ENCODE measurements around the gene MAN2B2.

DNA sequence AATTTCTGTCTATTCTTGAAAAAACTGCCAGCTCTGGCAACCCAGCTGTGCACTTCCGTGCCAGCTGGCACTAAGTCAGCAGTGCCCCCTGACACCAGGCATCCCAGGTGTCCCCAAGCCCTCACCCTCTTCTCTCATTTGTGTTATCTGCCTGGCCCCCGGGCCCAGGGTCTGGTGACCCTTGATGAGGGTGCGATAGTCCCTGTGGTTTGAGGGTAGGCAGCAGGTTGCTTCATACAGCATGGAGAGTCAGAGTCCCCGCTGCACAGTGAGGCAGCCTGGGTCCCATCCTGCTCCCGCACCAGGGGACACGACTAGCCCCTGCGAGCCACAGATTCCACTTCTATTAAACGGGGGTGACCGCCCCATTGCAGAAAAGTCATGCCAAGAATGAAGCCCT lies 1.9 kb downstream of the MAN2B2 start:
- no peak for TF ChIP-seq EZH2 (IDR thresholded peaks at IDR 0.05; ENCODE audit: low read length)
- TF ChIP-seq, protein P1, sequence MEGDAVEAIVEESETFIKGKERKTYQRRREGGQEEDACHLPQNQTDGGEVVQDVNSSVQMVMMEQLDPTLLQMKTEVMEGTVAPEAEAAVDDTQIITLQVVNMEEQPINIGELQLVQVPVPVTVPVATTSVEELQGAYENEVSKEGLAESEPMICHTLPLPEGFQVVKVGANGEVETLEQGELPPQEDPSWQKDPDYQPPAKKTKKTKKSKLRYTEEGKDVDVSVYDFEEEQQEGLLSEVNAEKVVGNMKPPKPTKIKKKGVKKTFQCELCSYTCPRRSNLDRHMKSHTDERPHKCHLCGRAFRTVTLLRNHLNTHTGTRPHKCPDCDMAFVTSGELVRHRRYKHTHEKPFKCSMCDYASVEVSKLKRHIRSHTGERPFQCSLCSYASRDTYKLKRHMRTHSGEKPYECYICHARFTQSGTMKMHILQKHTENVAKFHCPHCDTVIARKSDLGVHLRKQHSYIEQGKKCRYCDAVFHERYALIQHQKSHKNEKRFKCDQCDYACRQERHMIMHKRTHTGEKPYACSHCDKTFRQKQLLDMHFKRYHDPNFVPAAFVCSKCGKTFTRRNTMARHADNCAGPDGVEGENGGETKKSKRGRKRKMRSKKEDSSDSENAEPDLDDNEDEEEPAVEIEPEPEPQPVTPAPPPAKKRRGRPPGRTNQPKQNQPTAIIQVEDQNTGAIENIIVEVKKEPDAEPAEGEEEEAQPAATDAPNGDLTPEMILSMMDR (optimal IDR thresholded peaks at IDR 0.05 in 1 of 3, IDR thresholded peaks at IDR 0.05 in 1 of 3, conservative IDR thresholded peaks at IDR 0.05 in 1 of 3; ENCODE audit: extremely low read depth in 1 of 3, insufficient read depth in 2 of 3, low read length in 3 of 3), result no peak
